C4-2B (cell line): ENCODE measurements around the gene AMMECR1.

Source experiments
- ZFX ChIP-seq: fragments of 450-650 bp; IDR thresholded peaks from 2 replicates; pipeline ENCODE4 v1.6.1; 2017
- TF ChIP-seq, protein P1 (sequence below): fragments of 450-650 bp; conservative IDR thresholded peaks from 2 replicates; pipeline ENCODE4 v1.5.1; 2017; ENCODE audit warnings: mild to moderate bottlenecking

DNA sequence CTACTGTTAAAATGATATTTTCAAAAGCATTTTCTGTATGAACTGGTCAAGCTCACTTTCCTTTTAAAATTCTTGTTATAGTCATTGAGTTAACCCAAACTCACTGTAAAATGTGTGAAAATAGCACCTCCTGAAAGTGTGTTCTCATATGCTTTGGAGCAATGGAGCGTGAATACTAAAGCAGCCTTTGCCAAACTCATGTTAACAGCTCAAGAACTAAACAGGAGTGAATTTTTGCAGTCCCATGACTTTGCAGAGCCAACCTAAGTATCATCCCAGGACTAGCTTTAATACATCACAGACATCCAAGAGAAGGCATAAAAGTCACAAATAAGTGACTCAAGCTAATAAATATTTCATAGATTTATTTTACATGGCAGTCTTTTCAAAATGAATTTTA is 2.3 kb downstream of the AMMECR1 start:
- TF ChIP-seq, protein P1, sequence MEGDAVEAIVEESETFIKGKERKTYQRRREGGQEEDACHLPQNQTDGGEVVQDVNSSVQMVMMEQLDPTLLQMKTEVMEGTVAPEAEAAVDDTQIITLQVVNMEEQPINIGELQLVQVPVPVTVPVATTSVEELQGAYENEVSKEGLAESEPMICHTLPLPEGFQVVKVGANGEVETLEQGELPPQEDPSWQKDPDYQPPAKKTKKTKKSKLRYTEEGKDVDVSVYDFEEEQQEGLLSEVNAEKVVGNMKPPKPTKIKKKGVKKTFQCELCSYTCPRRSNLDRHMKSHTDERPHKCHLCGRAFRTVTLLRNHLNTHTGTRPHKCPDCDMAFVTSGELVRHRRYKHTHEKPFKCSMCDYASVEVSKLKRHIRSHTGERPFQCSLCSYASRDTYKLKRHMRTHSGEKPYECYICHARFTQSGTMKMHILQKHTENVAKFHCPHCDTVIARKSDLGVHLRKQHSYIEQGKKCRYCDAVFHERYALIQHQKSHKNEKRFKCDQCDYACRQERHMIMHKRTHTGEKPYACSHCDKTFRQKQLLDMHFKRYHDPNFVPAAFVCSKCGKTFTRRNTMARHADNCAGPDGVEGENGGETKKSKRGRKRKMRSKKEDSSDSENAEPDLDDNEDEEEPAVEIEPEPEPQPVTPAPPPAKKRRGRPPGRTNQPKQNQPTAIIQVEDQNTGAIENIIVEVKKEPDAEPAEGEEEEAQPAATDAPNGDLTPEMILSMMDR = no peak
- no peak for TF ChIP-seq ZFX
